Thyroid gland (tissue), 4 donors: ENCODE measurements around the gene CELA1.

Experiments
- POLR2A ChIP-seq, 2 donors: fragments of 450-650 bp; IDR thresholded peaks; one replicate each; pipeline ENCODE4 v1.6.1; 2017; ENCODE audit warnings: antibody characterized with exemption in 2 of 2, mild to moderate bottlenecking in 2 of 2, moderate library complexity in 1 of 2
- TF ChIP-seq, protein P1 (sequence below), 6 experiments: fragments of 200-600 bp in 3 of 6; fragments of 450-650 bp in 3 of 6; sonication (generic) in 3 of 6; IDR thresholded peaks; one replicate each; pipeline ENCODE4 v1.5.1; 2016 to 2019; ENCODE audit warnings: antibody characterized with exemption in 6 of 6, mild to moderate bottlenecking in 2 of 6, inconsistent platforms in 1 of 6, moderate library complexity in 1 of 6

DNA sequence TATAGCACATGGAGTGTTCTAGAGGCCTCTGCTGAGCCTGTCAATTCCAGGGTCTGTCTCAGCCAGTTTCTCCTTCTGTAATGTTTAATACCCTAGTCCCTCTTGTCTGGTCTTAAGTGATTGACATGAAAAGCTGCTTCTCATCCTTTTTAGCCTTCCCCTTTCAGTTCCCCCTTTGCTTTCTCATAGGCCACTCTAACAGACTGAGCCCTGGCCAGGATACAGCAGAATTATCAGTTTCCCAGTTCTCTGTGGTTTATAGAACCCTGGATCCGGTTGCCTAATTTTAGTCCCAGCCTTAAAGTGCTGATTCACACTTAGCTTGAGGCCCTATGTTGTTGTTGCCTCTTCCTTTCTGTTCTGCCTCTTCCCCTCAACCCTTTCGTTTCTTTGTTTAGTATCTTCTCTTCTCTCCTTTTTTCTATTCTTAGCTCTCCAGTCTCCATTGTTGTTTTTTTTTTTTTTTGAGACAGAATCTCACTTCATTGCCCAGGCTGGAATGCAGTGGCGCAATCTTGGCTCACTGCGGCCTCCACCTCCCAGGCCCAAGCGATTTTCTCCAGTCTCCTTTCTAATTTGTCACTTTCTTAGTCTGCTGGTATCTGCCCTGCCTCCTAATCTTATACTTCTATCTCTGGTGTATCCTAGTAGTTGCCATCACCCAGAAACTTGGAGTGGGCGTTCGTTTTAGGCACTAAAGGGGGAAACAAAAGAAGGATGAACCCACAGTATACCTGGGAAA lies 19.6 kb downstream of the CELA1 start:
- TF ChIP-seq, protein P1, sequence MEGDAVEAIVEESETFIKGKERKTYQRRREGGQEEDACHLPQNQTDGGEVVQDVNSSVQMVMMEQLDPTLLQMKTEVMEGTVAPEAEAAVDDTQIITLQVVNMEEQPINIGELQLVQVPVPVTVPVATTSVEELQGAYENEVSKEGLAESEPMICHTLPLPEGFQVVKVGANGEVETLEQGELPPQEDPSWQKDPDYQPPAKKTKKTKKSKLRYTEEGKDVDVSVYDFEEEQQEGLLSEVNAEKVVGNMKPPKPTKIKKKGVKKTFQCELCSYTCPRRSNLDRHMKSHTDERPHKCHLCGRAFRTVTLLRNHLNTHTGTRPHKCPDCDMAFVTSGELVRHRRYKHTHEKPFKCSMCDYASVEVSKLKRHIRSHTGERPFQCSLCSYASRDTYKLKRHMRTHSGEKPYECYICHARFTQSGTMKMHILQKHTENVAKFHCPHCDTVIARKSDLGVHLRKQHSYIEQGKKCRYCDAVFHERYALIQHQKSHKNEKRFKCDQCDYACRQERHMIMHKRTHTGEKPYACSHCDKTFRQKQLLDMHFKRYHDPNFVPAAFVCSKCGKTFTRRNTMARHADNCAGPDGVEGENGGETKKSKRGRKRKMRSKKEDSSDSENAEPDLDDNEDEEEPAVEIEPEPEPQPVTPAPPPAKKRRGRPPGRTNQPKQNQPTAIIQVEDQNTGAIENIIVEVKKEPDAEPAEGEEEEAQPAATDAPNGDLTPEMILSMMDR (IDR thresholded peaks at IDR 0.05), result no peak
- no peak for TF ChIP-seq POLR2A (IDR thresholded peaks at IDR 0.05)
